ENCODE results near the gene SLC5A11.

SLC5A11 gene

DNA sequence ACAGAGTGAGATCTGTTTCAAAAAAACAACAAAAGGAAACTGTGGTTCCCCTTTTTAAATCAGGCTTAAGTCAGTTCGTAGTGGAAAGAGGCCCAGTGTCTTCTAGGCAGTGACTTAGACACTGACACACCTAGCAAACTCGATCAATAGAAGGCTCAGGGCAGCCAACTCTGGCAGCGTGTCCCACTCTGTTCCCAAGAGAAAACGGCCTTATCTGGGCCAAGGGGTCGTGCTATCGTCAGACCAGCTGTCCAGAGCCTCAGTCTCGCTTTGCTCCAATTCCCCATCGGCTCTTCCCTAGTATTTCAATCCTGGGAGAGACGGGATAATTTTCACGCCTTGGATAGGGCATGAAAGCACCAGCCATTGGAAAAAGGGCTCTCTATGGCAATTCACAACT lies 72.9 kb downstream of the SLC5A11 start:
- DNase-seq (ENCODE audit: low read depth in 2 of 2): no peak

DNA sequence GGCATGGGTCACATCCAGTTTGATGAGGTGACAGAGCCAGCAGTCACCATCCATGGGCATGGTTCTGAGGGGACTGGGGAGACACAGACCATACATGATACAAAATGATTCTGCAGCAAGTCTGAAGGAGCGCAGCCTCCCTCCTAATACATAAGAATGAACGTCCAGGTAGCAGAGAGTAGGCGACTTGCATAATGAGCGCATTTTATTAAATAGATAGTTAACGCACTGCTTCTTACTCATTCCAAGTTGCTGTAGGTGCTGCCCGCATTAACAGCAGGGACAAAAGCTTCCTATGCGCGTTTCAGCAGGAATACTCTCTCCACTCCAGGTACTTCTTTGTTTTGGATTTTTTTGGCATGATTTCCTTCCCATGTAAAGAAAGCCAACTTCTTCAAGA lies 73.8 kb downstream of the SLC5A11 start:
- DNase-seq (ENCODE audit: low read depth in 2 of 2): no peak

DNA sequence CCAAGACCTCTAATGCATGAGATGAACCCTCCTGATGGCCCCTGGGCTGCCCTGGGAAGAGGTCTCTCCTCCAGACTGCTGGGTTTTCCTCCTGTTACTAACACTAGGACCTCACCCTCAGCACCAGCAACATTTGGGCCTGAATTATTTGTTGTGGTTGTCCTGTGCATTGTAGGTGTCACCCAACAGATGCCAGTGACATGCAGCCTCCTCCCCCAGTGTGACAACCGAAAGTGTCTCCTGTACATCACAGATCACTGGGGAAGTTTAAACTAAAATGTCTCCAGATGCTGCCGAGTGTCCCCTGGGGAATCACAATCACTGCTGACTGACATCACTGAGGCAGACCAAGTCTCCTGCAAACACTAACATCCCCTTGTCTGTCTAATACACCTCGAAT lies 74.8 kb downstream of the SLC5A11 start:
- DNase-seq (ENCODE audit: low read depth in 2 of 2): no peak

DNA sequence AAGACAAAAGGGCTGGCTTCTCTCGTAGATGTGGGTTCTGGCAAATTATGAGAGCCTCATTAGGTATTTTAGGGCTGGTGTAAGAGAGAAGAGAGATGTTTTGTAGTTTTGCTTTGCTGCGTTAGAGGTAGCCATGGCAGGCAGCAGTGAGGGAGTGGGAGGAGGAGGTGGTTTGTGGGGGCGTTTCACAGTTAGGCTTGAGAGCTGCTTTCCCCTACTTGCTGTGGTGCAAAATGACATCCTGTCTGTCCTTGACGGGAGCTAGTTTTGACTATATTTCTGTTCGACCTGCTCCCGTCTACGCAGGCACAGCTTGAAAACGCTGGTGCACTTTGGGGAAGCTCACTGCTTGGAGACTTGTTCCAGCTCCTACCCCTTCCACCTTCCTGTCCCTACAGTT lies 75.5 kb downstream of the SLC5A11 start:
- no peak for DNase-seq (ENCODE audit: low read depth in 2 of 2)

DNA sequence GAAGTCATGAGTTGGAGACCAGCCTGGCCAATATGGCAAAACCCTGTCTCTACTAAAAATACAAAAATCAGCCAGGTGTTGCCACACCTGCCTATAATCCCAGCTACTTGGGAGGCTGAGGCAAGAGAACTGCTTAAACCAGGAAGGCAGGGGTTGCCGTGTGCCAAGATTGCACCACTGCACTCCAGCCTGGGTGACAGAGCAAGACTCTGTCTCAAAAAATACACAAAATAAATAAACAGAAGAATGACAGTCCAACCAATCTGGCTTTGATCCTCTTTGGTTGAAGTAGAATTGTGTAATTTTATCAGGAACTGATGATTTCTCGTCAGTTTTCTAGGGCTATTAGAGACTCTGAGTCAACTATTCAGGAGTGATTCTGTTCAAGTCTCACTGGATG lies 79.4 kb downstream of the SLC5A11 start:
- DNase-seq (ENCODE audit: low read depth in 2 of 2): no peak

DNA sequence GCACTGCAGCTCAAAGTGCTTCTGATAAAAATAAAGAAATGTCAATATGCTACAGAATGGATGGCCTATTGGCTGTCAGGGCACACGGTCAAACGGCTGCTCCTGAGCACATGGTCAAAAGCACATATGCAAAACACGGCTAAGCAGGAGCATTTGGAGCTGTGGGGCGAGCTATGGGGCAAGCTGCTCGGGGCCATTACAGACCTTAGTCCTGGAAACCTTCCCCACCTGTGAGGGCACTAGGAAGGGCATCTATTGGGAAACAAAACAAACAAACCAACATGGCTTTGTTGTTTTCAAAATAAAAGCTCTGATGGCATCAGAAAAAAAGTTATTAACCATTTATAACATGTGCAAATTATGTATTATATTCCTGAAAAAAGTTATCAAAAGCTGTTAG lies 83.6 kb downstream of the SLC5A11 start:
- DNase-seq (ENCODE audit: low read depth in 2 of 2): no peak

DNA sequence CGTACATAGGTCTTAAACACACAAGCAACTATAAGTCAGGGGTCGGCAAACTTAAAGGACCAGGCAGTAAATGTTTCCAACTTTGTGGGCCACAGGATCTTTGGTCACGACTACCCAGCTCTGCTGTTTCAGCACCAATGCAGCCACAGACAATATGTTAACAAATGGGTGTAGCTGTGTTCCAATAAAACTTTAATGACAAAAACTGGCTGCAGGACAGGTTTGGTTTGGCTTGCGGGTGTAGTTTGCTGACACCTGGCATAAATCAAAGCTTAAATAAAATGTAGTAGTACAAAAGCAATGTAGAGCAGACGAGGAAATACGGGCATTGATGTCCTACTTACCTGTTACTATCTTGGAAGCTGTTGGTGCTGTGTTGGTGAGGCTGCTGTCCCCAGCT lies 84.7 kb downstream of the SLC5A11 start:
- no peak for DNase-seq (ENCODE audit: low read depth in 2 of 2)

DNA sequence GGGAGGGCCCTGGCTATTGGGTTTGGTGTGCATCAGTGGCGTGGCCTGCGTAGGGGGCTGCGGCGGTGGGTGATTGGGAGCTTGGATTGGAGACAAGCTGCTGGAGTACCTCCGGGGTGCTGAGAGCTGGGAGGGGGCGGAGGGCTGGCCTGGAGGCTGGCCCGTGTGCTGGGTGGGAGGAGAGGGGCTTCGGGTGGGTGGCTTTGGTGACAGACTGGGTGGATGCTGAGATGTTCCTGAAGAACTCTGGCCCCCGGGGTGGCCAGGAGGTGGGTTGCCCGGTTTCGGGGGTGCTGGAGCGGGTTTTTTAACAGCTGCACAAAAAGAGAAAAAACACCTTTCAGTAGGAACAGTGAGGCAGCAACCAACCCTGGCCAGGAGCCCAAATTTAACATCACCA lies 85.3 kb downstream of the SLC5A11 start:
- DNase-seq (ENCODE audit: low read depth in 2 of 2): no peak

DNA sequence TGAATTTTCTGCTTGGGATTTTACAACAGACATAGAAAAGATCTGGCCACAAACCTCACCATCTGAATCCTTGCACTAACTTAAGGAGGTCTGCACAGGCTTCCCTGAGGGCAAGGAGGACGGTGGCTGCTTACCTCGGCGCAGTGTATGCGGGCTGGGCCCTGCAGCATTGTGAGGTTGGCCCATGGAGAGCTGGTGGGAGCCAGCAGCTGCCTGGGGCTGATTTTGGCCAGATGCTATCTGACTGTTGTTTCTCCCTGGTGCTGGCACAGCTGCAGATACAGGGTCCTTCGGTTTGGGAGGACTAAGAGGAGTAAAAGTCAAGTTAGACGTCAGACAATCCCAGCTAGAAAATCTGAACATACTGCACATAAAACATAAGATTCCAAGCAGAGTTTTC lies 89.6 kb downstream of the SLC5A11 start:
- no peak for DNase-seq (ENCODE audit: low read depth in 2 of 2)

DNA sequence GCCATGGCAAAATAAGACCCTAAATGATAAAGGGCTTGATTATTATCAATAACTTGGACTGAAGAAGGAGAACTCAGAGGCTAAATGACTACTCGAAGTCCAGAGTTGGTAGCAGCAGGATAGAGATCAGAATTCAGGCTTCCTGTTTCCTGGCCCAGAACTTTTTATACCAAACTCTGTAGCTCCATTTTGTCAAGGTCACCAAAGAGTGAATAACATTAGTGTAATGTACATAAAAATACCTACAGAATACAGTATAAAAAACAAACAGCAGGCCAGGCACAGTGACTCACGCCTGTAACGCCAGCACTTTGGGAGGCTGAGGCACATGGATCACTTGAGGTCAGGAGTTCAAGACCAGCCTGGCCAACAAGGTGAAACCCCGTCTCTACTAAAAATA lies 90.4 kb downstream of the SLC5A11 start:
- DNase-seq (ENCODE audit: low read depth in 2 of 2): no peak

DNA sequence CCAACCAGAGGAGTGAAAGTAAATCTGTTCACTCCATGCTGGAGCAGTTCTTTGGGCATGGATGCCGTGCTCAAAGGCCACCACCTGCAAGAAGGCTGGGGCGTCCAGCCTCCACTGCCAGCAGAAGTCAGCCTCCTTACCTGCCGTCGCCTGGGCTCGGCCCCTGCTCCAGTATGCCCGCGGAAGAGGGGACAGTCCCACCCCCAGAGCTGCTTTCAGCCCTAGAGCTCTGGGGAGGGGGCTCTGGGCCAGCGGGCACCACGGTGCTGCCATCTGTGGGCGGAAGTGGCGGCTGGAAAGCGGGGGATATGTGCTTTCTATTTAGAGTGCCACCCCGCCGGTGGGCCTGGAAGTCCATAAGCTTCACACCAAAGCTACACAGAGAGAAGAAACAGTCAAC lies 93.5 kb downstream of the SLC5A11 start:
- DNase-seq (ENCODE audit: low read depth in 2 of 2): no peak

DNA sequence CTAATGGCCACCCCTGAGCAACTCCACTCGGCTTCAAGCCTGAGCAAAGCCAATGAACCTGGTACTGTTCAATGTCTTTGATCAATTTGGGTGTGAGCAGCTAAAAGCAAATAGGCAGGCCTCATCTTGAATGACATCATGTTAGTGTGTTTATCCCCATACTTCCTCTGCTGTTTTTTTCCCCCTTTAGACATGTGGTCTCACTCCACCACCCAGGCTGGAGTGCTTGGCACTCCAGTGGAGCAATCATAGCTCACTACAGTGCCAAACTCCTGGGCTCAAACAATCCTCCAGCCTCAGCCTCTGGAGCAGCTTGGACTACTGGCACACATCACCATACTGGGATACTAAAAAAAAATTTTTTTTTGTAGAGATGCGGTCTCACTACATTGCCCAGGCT lies 94.0 kb downstream of the SLC5A11 start:
- no peak for DNase-seq (ENCODE audit: low read depth in 2 of 2)

DNA sequence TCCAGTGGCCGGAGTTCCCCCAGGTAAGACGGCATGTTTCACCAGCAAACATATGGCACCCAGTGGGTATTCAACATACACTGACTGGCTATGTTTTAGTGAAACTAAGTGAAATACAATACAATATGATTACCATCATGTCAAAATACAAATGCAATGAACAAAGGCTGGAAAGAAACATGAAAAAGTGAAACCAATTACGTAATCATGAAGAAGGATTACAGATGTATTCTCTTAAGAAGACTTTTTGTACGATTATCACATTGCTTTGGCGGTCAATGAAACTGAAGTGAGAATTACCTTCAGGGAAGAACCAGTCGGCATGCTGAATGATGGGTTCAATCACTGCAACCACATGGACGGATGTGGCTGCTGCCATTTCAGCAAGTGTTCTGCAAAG lies 97.7 kb downstream of the SLC5A11 start:
- DNase-seq (ENCODE audit: low read depth in 2 of 2): no peak

DNA sequence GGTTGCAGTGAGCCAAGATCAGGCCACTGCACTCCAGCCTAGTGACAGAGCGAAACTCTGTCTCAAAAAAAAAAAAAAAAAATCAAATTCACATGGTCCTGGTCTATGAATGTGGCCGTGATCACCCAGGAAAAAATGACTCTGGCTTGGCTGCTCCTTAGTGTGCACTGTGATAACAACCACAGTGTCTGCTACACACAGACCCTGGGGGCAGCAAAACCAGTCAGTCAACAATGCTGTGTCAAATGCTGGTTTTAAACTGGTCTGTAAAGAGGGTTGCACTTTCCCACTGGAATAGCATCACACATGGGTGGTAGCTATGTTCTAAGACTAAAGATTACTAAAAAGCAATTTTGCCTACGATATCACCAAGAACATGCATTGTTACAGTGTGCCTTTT lies 98.4 kb downstream of the SLC5A11 start:
- no peak for DNase-seq (ENCODE audit: low read depth in 2 of 2)

DNA sequence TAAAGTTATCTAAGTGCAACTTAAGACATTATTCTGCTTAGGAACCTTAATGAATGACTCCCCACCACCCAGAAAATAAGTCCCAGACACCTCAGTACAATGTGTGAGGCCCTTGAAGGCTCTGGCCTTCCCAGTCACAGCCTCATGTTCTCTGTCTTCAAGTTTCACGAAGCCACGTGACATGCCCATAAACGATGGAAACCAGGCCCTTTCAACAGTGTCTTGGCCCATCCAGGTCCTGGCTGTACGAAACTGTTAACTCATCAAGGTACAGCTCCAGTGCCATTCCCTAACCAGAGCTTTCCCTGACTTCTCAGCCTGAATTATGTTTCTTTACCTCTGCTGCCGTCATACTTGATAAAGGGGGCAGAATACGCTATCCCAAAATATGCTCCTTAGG lies 100.4 kb downstream of the SLC5A11 start:
- no peak for DNase-seq (ENCODE audit: low read depth in 2 of 2)

DNA sequence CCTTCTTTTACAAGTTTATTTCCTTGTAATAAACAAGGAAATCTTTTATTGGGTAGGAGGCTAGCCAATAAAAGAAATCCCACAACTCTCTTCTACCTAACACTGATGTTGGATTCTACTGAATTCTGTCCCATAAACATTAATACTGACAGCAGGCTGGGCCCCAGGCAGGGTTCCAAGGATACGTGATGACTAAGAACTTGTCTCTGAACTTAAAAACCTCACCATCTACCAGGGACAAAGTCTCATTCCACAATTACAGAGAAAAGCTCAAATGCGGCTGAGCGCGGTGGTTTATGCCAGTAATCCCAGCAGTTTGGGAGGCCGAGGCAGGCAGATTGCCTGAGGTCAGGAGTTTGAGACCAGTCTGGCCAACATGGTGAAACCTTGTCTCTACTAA lies 104.5 kb downstream of the SLC5A11 start:
- no peak for DNase-seq (ENCODE audit: low read depth in 2 of 2)

DNA sequence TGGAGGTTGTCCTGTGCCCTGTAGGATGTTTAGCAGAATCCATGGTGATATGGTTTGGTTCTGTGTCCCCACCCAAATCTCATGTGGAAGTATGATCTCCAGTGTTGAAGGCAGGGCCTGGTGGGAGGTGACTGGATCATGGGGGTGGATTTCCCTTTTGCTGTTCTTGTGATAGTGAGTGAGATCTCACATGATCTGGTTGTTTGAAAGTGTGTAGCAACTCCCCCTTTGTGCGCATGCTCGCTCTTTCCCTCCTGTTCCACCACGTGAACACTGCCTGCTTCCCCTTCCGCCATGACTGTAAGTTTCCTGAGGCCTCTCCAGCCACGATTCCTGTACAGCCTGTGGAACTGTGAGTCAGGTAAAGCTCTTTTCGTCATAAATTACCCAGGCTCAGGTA lies 107.5 kb downstream of the SLC5A11 start:
- DNase-seq (ENCODE audit: low read depth in 2 of 2): no peak

DNA sequence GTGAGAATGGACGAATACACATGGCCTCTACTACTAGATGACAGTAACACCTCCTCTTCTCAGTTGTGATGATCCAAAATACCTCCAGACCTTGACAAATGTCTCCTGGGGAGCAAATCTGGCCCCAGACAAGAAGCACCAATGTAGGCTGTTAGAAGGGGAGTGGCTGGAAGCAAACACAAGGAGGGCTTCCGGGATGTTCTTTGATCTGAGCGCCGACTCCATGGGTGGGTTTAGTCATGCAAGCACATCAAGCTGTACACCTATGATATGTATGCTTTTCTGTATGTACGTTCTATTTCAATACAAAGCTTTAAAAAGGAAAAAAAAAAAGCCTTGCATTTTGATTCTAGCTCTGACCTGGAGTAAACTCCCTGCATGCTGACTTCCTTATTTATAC lies 108.0 kb downstream of the SLC5A11 start:
- DNase-seq (ENCODE audit: low read depth in 2 of 2): no peak

DNA sequence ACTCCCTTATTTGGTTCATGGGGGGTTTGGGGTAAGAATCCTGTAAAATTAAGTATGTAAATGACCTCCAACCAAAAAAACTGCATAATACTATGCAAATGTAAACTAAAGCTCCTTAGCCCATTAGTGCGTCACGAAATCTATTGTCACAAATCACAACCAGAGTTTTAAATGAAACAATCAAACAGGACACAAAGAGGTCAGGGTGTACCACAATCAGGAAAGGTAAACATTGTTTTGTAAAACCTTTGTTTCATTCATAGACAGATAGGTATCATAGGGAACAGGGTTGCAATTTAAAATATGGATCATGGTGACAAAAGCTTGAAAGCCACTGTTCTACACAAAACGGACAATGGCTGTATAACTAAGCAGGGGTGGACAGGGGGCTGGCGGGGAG lies 108.4 kb downstream of the SLC5A11 start:
- no peak for DNase-seq (ENCODE audit: low read depth in 2 of 2)

DNA sequence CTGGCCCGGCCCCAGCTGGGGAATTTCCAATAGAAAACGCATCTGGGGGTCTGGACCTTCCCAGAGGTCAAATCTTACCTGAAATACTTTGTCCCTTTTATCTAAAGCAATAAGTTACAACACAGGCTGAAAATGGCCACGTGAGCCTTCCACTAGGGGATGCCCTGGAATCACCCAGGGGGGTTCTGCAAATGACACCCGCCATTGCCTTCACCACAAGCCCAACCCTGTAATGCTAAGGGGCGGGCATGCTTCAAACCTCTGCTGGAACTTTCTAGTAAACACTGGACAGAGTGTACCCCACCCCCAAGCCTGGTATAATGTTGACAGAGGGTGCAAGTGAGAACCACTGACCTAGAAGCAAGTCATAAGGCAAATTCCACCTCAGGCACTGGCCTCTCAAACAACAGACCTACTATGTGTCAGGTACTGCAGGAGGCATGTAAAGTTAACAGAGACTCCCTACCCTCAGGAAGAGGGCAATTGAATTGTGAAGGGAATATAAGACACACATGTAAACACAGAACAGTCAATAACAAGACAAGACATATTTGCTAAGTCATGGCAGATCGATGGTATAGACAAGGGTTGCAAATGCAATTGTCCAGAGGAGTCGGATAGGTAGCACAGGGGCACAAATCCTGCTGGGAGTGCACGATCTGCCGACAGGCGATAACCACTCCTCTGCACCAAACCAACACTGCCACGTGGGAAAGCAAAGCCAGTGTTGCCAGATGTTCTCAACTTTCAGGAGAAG lies 110.4 kb downstream of the SLC5A11 start:
- DNase-seq (ENCODE audit: low read depth in 2 of 2): no peak

DNA sequence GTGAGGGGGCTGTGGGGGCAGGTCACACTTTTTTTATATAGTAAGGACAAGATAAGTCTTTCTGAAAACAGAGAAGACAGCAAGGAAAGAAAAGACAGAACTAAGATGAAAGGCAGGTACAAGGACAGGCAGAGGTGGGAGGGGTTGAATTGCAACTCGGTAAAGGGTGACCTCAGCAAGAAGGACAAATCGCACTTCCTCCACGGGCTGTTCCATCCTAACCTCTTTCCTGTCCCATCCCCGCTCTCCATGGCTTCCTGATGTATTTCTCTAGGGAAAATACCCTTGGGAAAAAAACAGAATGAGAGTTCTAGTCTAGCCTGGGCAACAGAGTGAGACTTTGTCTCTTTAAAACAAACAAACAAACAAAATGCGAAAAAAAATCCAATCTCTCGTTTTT lies 112.1 kb downstream of the SLC5A11 start:
- DNase-seq (ENCODE audit: low read depth in 2 of 2): no peak

Measured in stimulated activated CD8-positive, alpha-beta memory T cell treated with anti-CD3 and anti-CD28 coated beads, Interleukin-7, amount 100 ng/mL, for 1 hour (primary cell).